Transverse colon (tissue), 4 donors: ENCODE results near the gene GRM7. TPM values are rescaled to one million over a fixed set of nuclear protein-coding genes. Genes with fewer than 3 reads are reported as not detected.

Source experiments
- DNase-seq: peaks from one replicate; pipeline ENCODE4 v3.0.0-alpha.2; 2019
- H3K27ac ChIP-seq, 4 donors: fragments of 200-600 bp; sonication (generic); 2 replicates each; pipeline ENCODE4 v1.5.1; 2016 to 2018; ENCODE audit warnings: inconsistent platforms in 4 of 4
- H3K27me3 ChIP-seq: fragments of 200-600 bp; sonication (generic); 2 replicates; pipeline ENCODE4 v1.5.1; 2017; ENCODE audit warnings: inconsistent platforms
- H3K36me3 ChIP-seq, 4 donors: fragments of 200-600 bp; sonication (generic); 2 replicates each; pipeline ENCODE4 v1.5.1; 2017 to 2019; ENCODE audit warnings: inconsistent platforms in 4 of 4
- H3K4me1 ChIP-seq, 4 donors: fragments of 200-600 bp; sonication (generic); 2 replicates each; pipeline ENCODE4 v1.5.1; 2017 to 2020; ENCODE audit warnings: inconsistent platforms in 4 of 4
- H3K4me3 ChIP-seq, 4 donors: fragments of 200-600 bp; sonication (generic); 1 replicate in 1 of 4; 2 replicates in 3 of 4; pipeline versions ENCODE4 v1.5.1 to v1.6.1; 2017 to 2019; ENCODE audit warnings: inconsistent platforms in 4 of 4
- H3K9me3 ChIP-seq, 2 donors: fragments of 200-600 bp; sonication (generic); 2 replicates each; pipeline ENCODE4 v1.5.1; 2017 to 2019; ENCODE audit warnings: inconsistent platforms in 2 of 2
- EP300 ChIP-seq: sonication (generic); formaldehyde crosslinking; IDR thresholded peaks from one replicate; pipeline ENCODE4 v1.6.1; 2017; ENCODE audit warnings: antibody characterized with exemption, low read depth
- POLR2A ChIP-seq: fragments of 450-650 bp; IDR thresholded peaks from one replicate; pipeline ENCODE4 v1.6.1; 2016; ENCODE audit warnings: antibody characterized with exemption, mild to moderate bottlenecking, moderate library complexity
- POLR2AphosphoS5 ChIP-seq, 3 donors: sonication (generic); formaldehyde crosslinking; IDR thresholded peaks; one replicate each; pipeline ENCODE4 v1.6.1; 2016; ENCODE audit warnings: antibody characterized with exemption in 3 of 3
- WGBS, 2 donors: methylation state at CpG; one replicate each; pipeline ENCODE4 v1.1.5; 2018; ENCODE audit warnings: low coverage in 1 of 2; 5-methylcytosine and 5-hydroxymethylcytosine counted together
- in situ Hi-C, 4 donors: fragments of 200-750 bp; cut with MboI; loops; one replicate each; pipeline versions ENCODE4 v1.15.0 to v1.15.1; 2017; ENCODE audit warnings: low sequenced_read_pairs in 3 of 4, low pct_ligation_motif_present in 1 of 4, low pct_unique_long_range_greater_than_20kb in 1 of 4
- intact Hi-C: fragments of 100-400 bp; cut with DNase I; formaldehyde crosslinking; loops from one replicate; pipeline ENCODE4 v1.15.1; 2023; ENCODE audit warnings: low total_unique reads
- total RNA-seq, 4 donors: library from RNA; depleted of rRNA; stranded (reverse); fragments of >200 nt; gene quantifications; one replicate each; pipeline ENCODE4 v1.1.0, GENCODE V29; 2016
- TF ChIP-seq, protein P1 (sequence below), 5 experiments: fragments of 200-600 bp in 3 of 5; fragments of 450-650 bp in 2 of 5; sonication (generic) in 3 of 5; IDR thresholded peaks; 1 replicate in 2 of 5; 2 replicates in 3 of 5; pipeline ENCODE4 v1.5.1; 2016 to 2017; ENCODE audit warnings: antibody characterized with exemption in 5 of 5, inconsistent platforms in 3 of 5, mild to moderate bottlenecking in 2 of 5, moderate library complexity in 1 of 5

Gene GRM7
- total RNA-seq, 4 donors from 2014 or later: 0.14 to 0.20 (median 0.16) TPM; not detected in 1

DNA sequence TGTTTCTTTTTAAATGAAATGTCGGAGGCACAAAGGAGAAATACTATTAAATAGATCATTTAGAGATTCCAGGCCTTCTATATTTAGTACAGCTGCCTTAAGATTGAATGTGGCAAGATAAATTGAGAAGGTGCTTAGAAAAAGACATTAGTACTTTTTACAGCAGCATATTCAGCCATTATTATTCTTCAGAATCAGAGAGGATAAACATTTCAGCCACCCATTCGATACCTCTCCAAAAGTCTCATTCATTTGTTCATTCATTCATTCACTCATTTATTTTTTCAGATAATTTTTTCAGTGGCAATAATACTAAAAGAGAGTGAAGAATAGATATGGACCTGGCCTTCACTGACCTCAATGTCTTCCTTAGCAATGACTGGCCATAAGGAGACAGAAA is 347.0 kb downstream of the GRM7 start:
- WGBS, 2 donors: 69 to 73% methylated on average over 2 of the region's 2 CpGs
- DNase-seq: no peak
- no peaks in the 10 kb centered on the region for H3K4me1 ChIP-seq
- H3K9me3 ChIP-seq: no peaks in the 10 kb centered on the region
- H3K27me3 ChIP-seq: no peaks in the 10 kb centered on the region
- H3K36me3 ChIP-seq: no peaks in the 10 kb centered on the region
- H3K27ac ChIP-seq: no peak overlapping the region
- intact Hi-C loops: no loop called here
- in situ Hi-C loops: no loop called here
- no peak overlapping the region for H3K4me3 ChIP-seq
- TF ChIP-seq, protein P1, sequence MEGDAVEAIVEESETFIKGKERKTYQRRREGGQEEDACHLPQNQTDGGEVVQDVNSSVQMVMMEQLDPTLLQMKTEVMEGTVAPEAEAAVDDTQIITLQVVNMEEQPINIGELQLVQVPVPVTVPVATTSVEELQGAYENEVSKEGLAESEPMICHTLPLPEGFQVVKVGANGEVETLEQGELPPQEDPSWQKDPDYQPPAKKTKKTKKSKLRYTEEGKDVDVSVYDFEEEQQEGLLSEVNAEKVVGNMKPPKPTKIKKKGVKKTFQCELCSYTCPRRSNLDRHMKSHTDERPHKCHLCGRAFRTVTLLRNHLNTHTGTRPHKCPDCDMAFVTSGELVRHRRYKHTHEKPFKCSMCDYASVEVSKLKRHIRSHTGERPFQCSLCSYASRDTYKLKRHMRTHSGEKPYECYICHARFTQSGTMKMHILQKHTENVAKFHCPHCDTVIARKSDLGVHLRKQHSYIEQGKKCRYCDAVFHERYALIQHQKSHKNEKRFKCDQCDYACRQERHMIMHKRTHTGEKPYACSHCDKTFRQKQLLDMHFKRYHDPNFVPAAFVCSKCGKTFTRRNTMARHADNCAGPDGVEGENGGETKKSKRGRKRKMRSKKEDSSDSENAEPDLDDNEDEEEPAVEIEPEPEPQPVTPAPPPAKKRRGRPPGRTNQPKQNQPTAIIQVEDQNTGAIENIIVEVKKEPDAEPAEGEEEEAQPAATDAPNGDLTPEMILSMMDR (IDR thresholded peaks at IDR 0.05): no peak
- TF ChIP-seq EP300 (no peak), POLR2A (no peak), POLR2AphosphoS5 (IDR thresholded peaks at IDR 0.05) (no peak)

GRCh38 chr3:7209098-7209497 is 348.2 kb downstream of the GRM7 start:
- H3K27me3 ChIP-seq: no peaks in the 10 kb centered on the region
- DNase-seq: no peak
- H3K27ac ChIP-seq: no peak overlapping the region
- intact Hi-C loops: no loop called here
- no peaks in the 10 kb centered on the region for H3K9me3 ChIP-seq
- no peaks in the 10 kb centered on the region for H3K4me1 ChIP-seq
- H3K4me3 ChIP-seq: no peak overlapping the region
- no peaks in the 10 kb centered on the region for H3K36me3 ChIP-seq
- in situ Hi-C loops: no loop called here
- TF ChIP-seq, protein P1 (IDR thresholded peaks at IDR 0.05): no peak
- TF ChIP-seq EP300 (no peak), POLR2A (no peak), POLR2AphosphoS5 (IDR thresholded peaks at IDR 0.05) (no peak)

GRCh38 chr3:7211740-7212139 is 350.8 kb downstream of the GRM7 start:
- H3K9me3 ChIP-seq: no peaks in the 10 kb centered on the region
- H3K4me3 ChIP-seq: no peak overlapping the region
- no peaks in the 10 kb centered on the region for H3K4me1 ChIP-seq
- no peaks in the 10 kb centered on the region for H3K27me3 ChIP-seq
- TF ChIP-seq EP300: no peak
- TF ChIP-seq POLR2A: no peak
- TF ChIP-seq, protein P1 (IDR thresholded peaks at IDR 0.05): no peak
- no peak for TF ChIP-seq POLR2AphosphoS5 (IDR thresholded peaks at IDR 0.05)
- intact Hi-C loops (no loop called here), in situ Hi-C loops (no loop called here)
- H3K36me3 ChIP-seq: no peaks in the 10 kb centered on the region
- WGBS, 2 donors: 74 to 76% methylated on average over 5 of the region's 5 CpGs
- no peak for DNase-seq
- H3K27ac ChIP-seq: no peak overlapping the region

DNA sequence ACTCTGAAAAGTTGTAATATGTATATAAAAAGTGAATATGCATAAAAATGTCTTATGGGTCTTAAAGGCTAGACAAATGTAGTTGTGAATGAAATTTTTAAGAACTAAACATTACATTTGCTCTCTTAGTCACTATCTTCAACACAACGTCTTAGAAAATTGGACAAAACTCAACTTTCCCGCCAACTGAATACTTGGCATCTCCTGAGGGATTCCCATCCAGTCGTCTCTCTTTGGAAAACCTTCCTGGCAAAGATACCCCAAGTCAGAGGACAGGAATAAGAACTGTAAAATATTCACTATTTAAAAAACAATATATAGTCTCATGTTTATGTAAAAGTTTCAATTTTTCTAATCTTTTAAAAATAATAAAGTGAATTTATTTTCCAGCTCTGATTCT is 354.8 kb downstream of the GRM7 start:
- H3K4me3 ChIP-seq: no peak overlapping the region
- TF ChIP-seq, protein P1 (IDR thresholded peaks at IDR 0.05): no peak
- TF ChIP-seq EP300 (no peak), POLR2A (no peak)
- H3K36me3 ChIP-seq: no peaks in the 10 kb centered on the region
- no peak for DNase-seq
- H3K4me1 ChIP-seq: no peaks in the 10 kb centered on the region
- no peaks in the 10 kb centered on the region for H3K27me3 ChIP-seq
- 69% methylated on average over 3 of the region's 3 CpGs for WGBS, 2 donors
- H3K27ac ChIP-seq: no peak overlapping the region
- in situ Hi-C loops (no loop called here), intact Hi-C loops (no loop called here)
- H3K9me3 ChIP-seq: no peaks in the 10 kb centered on the region
